ENCODE results near the gene RNF146.

The RNF146 gene

GRCh38 chr6:127267646-127268625 is 1.3 kb downstream of the RNF146 start:
- DNase-seq (ENCODE audit: low read depth in 1 of 2, low spot score in 1 of 2) = no peak
- 0 out of 2 replicates have a peak, but pooled peaks have one; percentile 6 for TF ChIP-seq SPI1 (IDR thresholded peaks at IDR 0.05; ENCODE audit: borderline replicate concordance, low read depth)
- TF ChIP-seq, protein P1, sequence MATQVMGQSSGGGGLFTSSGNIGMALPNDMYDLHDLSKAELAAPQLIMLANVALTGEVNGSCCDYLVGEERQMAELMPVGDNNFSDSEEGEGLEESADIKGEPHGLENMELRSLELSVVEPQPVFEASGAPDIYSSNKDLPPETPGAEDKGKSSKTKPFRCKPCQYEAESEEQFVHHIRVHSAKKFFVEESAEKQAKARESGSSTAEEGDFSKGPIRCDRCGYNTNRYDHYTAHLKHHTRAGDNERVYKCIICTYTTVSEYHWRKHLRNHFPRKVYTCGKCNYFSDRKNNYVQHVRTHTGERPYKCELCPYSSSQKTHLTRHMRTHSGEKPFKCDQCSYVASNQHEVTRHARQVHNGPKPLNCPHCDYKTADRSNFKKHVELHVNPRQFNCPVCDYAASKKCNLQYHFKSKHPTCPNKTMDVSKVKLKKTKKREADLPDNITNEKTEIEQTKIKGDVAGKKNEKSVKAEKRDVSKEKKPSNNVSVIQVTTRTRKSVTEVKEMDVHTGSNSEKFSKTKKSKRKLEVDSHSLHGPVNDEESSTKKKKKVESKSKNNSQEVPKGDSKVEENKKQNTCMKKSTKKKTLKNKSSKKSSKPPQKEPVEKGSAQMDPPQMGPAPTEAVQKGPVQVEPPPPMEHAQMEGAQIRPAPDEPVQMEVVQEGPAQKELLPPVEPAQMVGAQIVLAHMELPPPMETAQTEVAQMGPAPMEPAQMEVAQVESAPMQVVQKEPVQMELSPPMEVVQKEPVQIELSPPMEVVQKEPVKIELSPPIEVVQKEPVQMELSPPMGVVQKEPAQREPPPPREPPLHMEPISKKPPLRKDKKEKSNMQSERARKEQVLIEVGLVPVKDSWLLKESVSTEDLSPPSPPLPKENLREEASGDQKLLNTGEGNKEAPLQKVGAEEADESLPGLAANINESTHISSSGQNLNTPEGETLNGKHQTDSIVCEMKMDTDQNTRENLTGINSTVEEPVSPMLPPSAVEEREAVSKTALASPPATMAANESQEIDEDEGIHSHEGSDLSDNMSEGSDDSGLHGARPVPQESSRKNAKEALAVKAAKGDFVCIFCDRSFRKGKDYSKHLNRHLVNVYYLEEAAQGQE (IDR thresholded peaks at IDR 0.05; ENCODE audit: insufficient replicate concordance, low read depth) = no peak
- TF ChIP-seq, protein P2, sequence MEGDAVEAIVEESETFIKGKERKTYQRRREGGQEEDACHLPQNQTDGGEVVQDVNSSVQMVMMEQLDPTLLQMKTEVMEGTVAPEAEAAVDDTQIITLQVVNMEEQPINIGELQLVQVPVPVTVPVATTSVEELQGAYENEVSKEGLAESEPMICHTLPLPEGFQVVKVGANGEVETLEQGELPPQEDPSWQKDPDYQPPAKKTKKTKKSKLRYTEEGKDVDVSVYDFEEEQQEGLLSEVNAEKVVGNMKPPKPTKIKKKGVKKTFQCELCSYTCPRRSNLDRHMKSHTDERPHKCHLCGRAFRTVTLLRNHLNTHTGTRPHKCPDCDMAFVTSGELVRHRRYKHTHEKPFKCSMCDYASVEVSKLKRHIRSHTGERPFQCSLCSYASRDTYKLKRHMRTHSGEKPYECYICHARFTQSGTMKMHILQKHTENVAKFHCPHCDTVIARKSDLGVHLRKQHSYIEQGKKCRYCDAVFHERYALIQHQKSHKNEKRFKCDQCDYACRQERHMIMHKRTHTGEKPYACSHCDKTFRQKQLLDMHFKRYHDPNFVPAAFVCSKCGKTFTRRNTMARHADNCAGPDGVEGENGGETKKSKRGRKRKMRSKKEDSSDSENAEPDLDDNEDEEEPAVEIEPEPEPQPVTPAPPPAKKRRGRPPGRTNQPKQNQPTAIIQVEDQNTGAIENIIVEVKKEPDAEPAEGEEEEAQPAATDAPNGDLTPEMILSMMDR (IDR thresholded peaks at IDR 0.05; ENCODE audit: insufficient read depth, low read length) = no peak
- Histone ChIP-seq H3K4me3 (replicated peaks; ENCODE audit: insufficient read depth, low read length) (peak overlapping the region; percentile 86), H3K27me3 (ENCODE audit: insufficient read depth, poor library complexity, severe bottlenecking) (no peaks in the 10 kb centered on the region), H3K27ac (replicated peaks) (peak overlapping the region; percentile 92)

GRCh38 chr6:127272576-127272975 is 5.9 kb downstream of the RNF146 start:
- no peak overlapping the region for H3K4me3 ChIP-seq (replicated peaks; ENCODE audit: insufficient read depth, low read length)
- no peak for DNase-seq (ENCODE audit: low read depth in 1 of 2, low spot score in 1 of 2)
- H3K27ac ChIP-seq (replicated peaks) = no peak overlapping the region
- TF ChIP-seq, protein P2 (IDR thresholded peaks at IDR 0.05; ENCODE audit: insufficient read depth, low read length) = no peak
- no peak for TF ChIP-seq POLR2AphosphoS5 (IDR thresholded peaks at IDR 0.05; ENCODE audit: low read depth)
- TF ChIP-seq SPI1 (IDR thresholded peaks at IDR 0.05; ENCODE audit: borderline replicate concordance, low read depth) = no peak; the same call in 1 of the 2 replicates
- no peak for TF ChIP-seq GABPA (IDR thresholded peaks at IDR 0.05; ENCODE audit: low read depth)
- TF ChIP-seq, protein P1 (IDR thresholded peaks at IDR 0.05; ENCODE audit: insufficient replicate concordance, low read depth) = no peak
- no peaks in the 10 kb centered on the region for H3K27me3 ChIP-seq (ENCODE audit: insufficient read depth, poor library complexity, severe bottlenecking)

- no peak for DNase-seq (ENCODE audit: low read depth in 1 of 2, low spot score in 1 of 2)
- H3K4me3 ChIP-seq (replicated peaks; ENCODE audit: insufficient read depth, low read length) = no peak overlapping the region
- H3K27ac ChIP-seq (replicated peaks) = no peak overlapping the region
- TF ChIP-seq POLR2AphosphoS5 (IDR thresholded peaks at IDR 0.05; ENCODE audit: low read depth) = no peak
- TF ChIP-seq, protein P2 (IDR thresholded peaks at IDR 0.05; ENCODE audit: insufficient read depth, low read length) = no peak
- TF ChIP-seq, protein P1 (IDR thresholded peaks at IDR 0.05; ENCODE audit: insufficient replicate concordance, low read depth) = no peak
- no peaks in the 10 kb centered on the region for H3K27me3 ChIP-seq (ENCODE audit: insufficient read depth, poor library complexity, severe bottlenecking)
Observed at GRCh38 chr6:127273499-127273898, 6.8 kb downstream of the RNF146 start.

Measured in HL-60 (cell line).